BJ (cell line): ENCODE measurements around the gene TNRC6C. TPM values are rescaled to one million over a fixed set of nuclear protein-coding genes. Genes with fewer than 3 reads are reported as not detected.

Source experiments
- CTCF ChIA-PET: fragments of 350-600 bp; formaldehyde crosslinking; extraction: SDS; loops from one replicate; lab custom pipeline; 2021; ENCODE audit warnings: antibody characterized with exemption, inconsistent platforms; lab: Yijun Ruan, JAX
- POLR2A ChIA-PET: fragments of 300-600 bp; sonication (Branson Sonifier 250); formaldehyde crosslinking; extraction: SDS; loops from one replicate; lab custom pipeline; 2021; ENCODE audit warnings: antibody characterized with exemption; lab: Charles Lee
- DNase-seq: peaks from one replicate; pipeline ENCODE4 v3.0.0-alpha.2; 2011; ENCODE audit warnings: low read depth
- H3K27me3 ChIP-seq: 2 replicates; pipeline ENCODE4 v1.6.0; 2011; ENCODE audit warnings: low read length; ENCODE audit not compliant: control insufficient read depth, insufficient read depth
- H3K36me3 ChIP-seq: 2 replicates; pipeline ENCODE4 v1.5.1; 2011; ENCODE audit warnings: low read length; ENCODE audit not compliant: control insufficient read depth, insufficient read depth
- H3K4me3 ChIP-seq: 2 replicates; pipeline ENCODE4 v1.5.1; 2011; ENCODE audit warnings: low read depth, mild to moderate bottlenecking, control low read depth, low read length
- polyA plus RNA-seq: library from polyadenylated mRNA; depleted of rRNA; stranded (reverse); fragments of >200 nt; gene quantifications from 2 replicates; pipeline ENCODE4 v1.2.3, GENCODE V29; 2011
- TF ChIP-seq, protein P1 (sequence below): IDR thresholded peaks from 2 replicates; pipeline ENCODE4 v1.5.1; 2011; ENCODE audit warnings: low read depth, mild to moderate bottlenecking, control low read depth, inconsistent platforms, low read length, moderate library complexity; ENCODE audit not compliant: insufficient read depth

Gene TNRC6C
- polyA plus RNA-seq, 1 experiment = 0.91 TPM

DNA sequence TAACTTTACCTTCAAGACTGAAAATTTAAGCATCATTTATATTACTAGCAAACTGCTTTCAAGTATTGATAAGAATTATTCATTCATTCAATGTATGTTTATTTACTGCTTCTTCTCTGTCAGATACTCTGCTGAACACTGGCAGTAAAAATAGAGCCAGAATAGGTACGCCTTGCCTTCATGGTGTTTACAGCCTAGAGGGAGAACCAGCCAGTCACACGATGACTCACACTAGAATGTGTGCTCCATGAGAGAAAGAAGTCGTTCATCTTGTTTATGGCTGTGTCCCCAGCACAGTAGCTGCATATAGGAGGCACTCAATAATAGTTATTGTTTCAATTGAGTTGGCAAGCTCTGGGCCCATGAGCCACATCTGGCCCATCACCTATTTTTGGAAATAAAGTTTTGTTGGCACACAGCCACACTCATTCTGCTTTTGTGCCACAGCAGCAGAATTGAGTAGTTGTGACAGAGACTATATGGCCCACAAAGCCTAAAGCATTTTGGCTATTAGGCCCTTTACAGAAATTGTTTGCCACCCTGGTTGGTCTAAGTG is 85.9 kb downstream of the TNRC6C start:
- Histone ChIP-seq H3K27me3 (no peaks in the 10 kb centered on the region), H3K4me3 (no peak overlapping the region), H3K36me3 (0 out of 2 replicates have a peak, but pooled peaks cover 1% of the 10 kb centered on the region)
- CTCF ChIA-PET = no interaction called here
- DNase-seq = no peak
- POLR2A ChIA-PET = no interaction called here
- TF ChIP-seq, protein P1, sequence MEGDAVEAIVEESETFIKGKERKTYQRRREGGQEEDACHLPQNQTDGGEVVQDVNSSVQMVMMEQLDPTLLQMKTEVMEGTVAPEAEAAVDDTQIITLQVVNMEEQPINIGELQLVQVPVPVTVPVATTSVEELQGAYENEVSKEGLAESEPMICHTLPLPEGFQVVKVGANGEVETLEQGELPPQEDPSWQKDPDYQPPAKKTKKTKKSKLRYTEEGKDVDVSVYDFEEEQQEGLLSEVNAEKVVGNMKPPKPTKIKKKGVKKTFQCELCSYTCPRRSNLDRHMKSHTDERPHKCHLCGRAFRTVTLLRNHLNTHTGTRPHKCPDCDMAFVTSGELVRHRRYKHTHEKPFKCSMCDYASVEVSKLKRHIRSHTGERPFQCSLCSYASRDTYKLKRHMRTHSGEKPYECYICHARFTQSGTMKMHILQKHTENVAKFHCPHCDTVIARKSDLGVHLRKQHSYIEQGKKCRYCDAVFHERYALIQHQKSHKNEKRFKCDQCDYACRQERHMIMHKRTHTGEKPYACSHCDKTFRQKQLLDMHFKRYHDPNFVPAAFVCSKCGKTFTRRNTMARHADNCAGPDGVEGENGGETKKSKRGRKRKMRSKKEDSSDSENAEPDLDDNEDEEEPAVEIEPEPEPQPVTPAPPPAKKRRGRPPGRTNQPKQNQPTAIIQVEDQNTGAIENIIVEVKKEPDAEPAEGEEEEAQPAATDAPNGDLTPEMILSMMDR = no peak

DNA sequence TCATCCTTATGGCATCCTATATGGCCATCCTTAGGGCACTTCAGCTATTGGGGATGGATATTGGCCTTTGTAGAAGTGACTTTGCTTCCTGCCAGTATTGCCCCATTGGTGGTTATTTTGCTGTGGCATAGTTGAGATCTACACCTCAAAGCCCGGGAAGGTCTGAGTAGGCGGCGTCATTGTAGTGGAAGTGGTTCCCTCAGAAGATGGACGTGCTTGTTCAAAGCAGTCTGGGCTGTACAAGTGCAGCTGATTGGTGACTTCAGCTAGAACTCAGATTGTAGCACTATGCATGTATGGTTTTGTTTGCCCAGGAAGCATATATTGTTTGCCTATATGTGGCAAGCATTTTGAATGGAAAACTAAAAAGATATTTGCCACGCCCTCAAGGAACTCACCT is 86.8 kb downstream of the TNRC6C start:
- no peak overlapping the region for H3K4me3 ChIP-seq
- ChIA-PET POLR2A (no interaction called here), CTCF (no interaction called here)
- DNase-seq = no peak
- no peaks in the 10 kb centered on the region for H3K27me3 ChIP-seq
- H3K36me3 ChIP-seq = 0 out of 2 replicates have a peak, but pooled peaks cover 2% of the 10 kb centered on the region
- TF ChIP-seq, protein P1 = no peak

DNA sequence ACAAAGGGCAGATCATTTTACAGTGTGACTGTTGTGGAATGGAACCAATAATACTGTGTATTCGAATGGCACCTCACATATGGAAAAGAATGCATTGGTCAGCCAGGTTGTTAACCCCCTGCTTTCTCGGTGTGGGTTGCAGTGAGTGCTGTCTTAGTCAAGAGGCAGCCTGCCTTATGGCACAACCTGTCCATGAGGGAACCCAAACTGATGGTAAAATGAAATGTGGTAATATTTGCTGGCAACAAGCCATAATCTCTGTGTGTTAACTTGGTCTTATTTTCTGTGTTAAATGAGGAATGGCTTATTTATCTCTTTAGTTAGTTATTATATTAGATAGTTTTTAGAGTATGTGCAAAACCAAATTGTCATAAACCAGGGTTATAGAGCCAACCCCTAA is 88.4 kb downstream of the TNRC6C start:
- Histone ChIP-seq H3K4me3 (no peak overlapping the region), H3K36me3 (0 out of 2 replicates have a peak, but pooled peaks cover 3% of the 10 kb centered on the region), H3K27me3 (no peaks in the 10 kb centered on the region)
- no peak for DNase-seq
- ChIA-PET POLR2A (no interaction called here), CTCF (no interaction called here)
- TF ChIP-seq, protein P1 = no peak

DNA sequence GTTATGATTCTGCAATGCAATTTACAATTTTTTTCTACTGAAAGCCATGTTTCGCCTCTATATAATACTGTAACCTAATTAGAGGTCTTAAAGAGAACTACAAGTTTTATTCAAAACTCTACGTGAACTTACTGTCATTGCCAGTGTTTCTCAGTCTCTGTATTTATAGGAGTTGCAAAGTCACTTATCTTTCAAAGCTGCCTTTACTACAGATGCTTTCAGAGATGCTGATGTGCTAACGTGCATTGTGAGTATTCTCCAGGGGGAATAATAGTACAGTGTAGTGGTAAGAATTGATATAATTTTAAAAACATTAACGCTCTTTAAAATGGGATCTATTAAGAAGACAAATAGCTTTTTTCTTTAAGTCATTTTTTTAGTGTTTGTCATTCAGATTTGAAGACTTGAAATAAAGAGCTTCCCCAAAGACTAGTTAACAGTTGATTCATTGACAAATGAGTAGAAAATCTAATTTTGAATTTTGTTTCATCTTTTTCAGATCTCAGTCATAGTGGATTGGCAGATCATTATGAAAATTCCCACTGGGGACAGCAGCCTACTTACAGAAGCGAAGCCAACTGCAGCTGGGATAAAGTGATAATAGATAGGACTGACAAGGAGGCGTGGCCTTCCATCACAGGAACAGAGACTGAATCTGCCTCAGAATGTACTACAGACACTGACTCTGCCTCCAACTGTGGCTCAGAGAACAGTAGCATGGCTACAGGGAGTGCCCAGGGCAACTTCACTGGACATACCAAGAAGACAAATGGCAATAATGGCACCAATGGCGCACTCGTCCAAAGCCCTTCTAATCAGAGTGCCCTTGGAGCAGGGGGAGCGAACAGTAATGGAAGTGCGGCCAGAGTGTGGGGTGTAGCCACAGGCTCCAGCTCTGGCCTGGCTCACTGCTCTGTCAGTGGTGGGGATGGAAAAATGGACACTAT is 90.1 kb downstream of the TNRC6C start:
- H3K4me3 ChIP-seq = no peak overlapping the region
- TF ChIP-seq, protein P1 = no peak
- ChIA-PET POLR2A (no interaction called here), CTCF (no interaction called here)
- H3K27me3 ChIP-seq = no peaks in the 10 kb centered on the region
- 0 out of 2 replicates have a peak, but pooled peaks cover 3% of the 10 kb centered on the region for H3K36me3 ChIP-seq
- no peak for DNase-seq

DNA sequence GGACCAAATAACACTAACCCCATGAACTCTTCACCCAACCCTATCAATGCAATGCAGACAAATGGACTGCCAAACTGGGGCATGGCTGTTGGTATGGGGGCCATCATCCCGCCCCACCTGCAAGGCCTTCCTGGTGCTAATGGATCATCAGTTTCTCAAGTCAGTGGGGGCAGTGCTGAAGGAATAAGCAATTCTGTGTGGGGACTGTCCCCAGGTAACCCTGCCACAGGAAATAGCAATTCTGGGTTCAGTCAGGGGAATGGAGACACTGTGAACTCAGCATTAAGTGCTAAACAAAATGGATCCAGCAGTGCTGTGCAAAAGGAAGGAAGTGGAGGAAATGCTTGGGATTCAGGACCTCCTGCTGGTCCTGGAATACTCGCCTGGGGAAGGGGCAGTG is 91.1 kb downstream of the TNRC6C start:
- TF ChIP-seq, protein P1 = no peak
- Histone ChIP-seq H3K27me3 (no peaks in the 10 kb centered on the region), H3K4me3 (no peak overlapping the region), H3K36me3 (0 out of 2 replicates have a peak, but pooled peaks cover 3% of the 10 kb centered on the region)
- no peak for DNase-seq
- ChIA-PET POLR2A (no interaction called here), CTCF (no interaction called here)
